ENCODE data around the gene P3H3.

Gene P3H3

GRCh38 chr12:6842075-6842474 lies 13.9 kb downstream of the P3H3 start:
- H3K4me3 Mint-ChIP-seq = no peak overlapping the region
- no peaks in the 10 kb centered on the region for H3K4me1 Mint-ChIP-seq

GRCh38 chr12:6843118-6843902 lies 15.1 kb downstream of the P3H3 start:
- Mint-ChIP-seq H3K27me3 (no peaks in the 10 kb centered on the region), H3K4me3 (no peak overlapping the region)

More at GRCh38 chr12:6842075-6842474, 13.9 kb downstream of the P3H3 start:
- H3K9me3 Mint-ChIP-seq = no peaks in the 10 kb centered on the region
- H3K36me3 Mint-ChIP-seq = no peaks in the 10 kb centered on the region
- no peaks in the 10 kb centered on the region for H3K27me3 Mint-ChIP-seq
- H3K27ac Mint-ChIP-seq = no peak overlapping the region

GRCh38 chr12:6845395-6845794 lies 17.2 kb downstream of the P3H3 start:
- Mint-ChIP-seq H3K27ac (no peak overlapping the region), H3K9me3 (no peaks in the 10 kb centered on the region), H3K36me3 (no peaks in the 10 kb centered on the region), H3K4me3 (no peak overlapping the region), H3K4me1 (no peaks in the 10 kb centered on the region), H3K27me3 (no peaks in the 10 kb centered on the region)

More at GRCh38 chr12:6843118-6843902, 15.1 kb downstream of the P3H3 start:
- Mint-ChIP-seq H3K9me3 (no peaks in the 10 kb centered on the region), H3K36me3 (no peaks in the 10 kb centered on the region), H3K4me1 (no peaks in the 10 kb centered on the region), H3K27ac (no peak overlapping the region)

- Mint-ChIP-seq H3K36me3 (no peaks in the 10 kb centered on the region), H3K27me3 (no peaks in the 10 kb centered on the region), H3K4me3 (no peak overlapping the region), H3K4me1 (peaks cover 4% of the 10 kb centered on the region), H3K27ac (no peak overlapping the region), H3K9me3 (no peaks in the 10 kb centered on the region)
Observed at GRCh38 chr12:6846316-6846869, 18.2 kb downstream of the P3H3 start.

DNA sequence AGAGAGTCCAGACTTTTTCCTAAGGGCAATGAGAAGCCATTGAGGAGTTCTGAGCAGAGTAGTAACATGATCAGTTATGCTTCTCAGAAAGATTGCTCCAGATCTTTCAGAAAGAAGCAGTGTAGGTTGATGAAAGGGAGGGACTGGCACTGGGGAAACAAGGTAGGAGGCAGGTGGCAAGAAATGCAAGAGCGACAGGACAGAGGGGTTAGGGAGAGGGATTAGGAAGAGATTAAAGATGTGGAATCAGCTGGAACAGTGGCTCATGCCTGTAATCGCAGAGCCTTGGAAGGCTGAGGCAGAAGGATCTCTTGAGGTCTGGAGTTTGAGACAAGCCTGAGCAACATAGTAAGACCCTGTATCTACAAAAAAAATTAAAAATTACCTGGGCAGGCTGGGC lies 19.5 kb downstream of the P3H3 start:
- no peak overlapping the region for H3K27ac Mint-ChIP-seq
- no peaks in the 10 kb centered on the region for H3K27me3 Mint-ChIP-seq
- H3K36me3 Mint-ChIP-seq = no peaks in the 10 kb centered on the region

DNA sequence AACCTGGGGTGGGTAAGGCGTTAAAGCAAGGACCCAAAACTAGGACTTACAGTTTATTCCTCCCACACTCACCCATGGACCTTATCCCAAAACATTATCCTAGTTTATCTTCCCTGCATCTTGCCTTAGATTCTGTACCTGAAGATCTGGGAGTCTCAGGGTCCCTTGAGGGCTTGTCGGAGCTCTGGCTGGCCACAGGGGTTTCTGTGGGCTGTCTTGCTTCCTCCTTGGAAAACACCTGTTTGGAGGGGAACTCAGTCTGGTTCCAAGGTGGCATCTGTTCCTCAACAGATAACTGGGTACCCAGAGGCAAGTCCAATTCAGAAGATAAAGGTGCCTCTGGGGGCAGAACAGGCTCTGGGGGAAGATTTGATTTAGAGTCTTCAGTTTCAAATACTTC lies 21.2 kb downstream of the P3H3 start:
- no peak overlapping the region for H3K27ac Mint-ChIP-seq
- no peaks in the 10 kb centered on the region for H3K36me3 Mint-ChIP-seq
- peaks cover 17% of the 10 kb centered on the region for H3K4me1 Mint-ChIP-seq
- H3K27me3 Mint-ChIP-seq = no peaks in the 10 kb centered on the region
- no peak overlapping the region for H3K4me3 Mint-ChIP-seq
- H3K9me3 Mint-ChIP-seq = no peaks in the 10 kb centered on the region

More for the DNA sequence above, 19.5 kb downstream of the P3H3 start:
- no peaks in the 10 kb centered on the region for H3K9me3 Mint-ChIP-seq
- peaks cover 4% of the 10 kb centered on the region for H3K4me1 Mint-ChIP-seq
- no peak overlapping the region for H3K4me3 Mint-ChIP-seq

DNA sequence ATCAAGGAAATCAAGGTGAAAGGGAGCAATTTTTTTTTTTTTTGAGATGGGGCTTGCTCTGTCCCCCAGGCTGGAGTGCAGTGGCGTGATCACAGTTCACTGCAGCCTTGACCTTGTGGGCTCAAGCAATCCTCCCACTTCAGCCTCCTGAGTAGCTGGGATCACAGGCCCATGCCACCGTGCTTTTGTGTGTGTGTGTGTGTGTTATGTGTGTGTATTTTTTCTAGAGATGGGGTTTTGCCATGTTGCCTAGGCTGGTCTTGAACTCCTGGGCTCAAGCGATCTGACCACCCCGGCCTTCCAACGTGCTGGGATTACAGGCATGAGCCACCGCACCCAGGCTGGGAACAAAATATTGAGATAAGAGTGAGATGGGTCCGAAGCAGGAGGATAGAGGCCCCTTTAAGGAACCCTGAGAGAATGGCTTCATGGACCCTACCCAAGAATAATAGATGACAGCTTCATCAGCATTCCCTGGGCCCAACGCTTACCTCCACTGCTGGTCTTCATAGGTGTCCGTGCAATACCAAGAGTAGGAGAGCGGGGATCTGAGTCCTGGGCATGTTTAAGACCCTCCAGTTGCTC lies 21.9 kb downstream of the P3H3 start:
- peaks cover 21% of the 10 kb centered on the region for H3K4me1 Mint-ChIP-seq
- H3K36me3 Mint-ChIP-seq = no peaks in the 10 kb centered on the region
- no peaks in the 10 kb centered on the region for H3K27me3 Mint-ChIP-seq
- H3K4me3 Mint-ChIP-seq = no peak overlapping the region
- no peak overlapping the region for H3K27ac Mint-ChIP-seq
- H3K9me3 Mint-ChIP-seq = no peaks in the 10 kb centered on the region

GRCh38 chr12:6850796-6851152 lies 22.6 kb downstream of the P3H3 start:
- Mint-ChIP-seq H3K9me3 (no peaks in the 10 kb centered on the region), H3K27me3 (no peaks in the 10 kb centered on the region), H3K4me1 (peaks cover 24% of the 10 kb centered on the region), H3K27ac (no peak overlapping the region), H3K4me3 (no peak overlapping the region), H3K36me3 (peaks cover under 1% of the 10 kb centered on the region)

DNA sequence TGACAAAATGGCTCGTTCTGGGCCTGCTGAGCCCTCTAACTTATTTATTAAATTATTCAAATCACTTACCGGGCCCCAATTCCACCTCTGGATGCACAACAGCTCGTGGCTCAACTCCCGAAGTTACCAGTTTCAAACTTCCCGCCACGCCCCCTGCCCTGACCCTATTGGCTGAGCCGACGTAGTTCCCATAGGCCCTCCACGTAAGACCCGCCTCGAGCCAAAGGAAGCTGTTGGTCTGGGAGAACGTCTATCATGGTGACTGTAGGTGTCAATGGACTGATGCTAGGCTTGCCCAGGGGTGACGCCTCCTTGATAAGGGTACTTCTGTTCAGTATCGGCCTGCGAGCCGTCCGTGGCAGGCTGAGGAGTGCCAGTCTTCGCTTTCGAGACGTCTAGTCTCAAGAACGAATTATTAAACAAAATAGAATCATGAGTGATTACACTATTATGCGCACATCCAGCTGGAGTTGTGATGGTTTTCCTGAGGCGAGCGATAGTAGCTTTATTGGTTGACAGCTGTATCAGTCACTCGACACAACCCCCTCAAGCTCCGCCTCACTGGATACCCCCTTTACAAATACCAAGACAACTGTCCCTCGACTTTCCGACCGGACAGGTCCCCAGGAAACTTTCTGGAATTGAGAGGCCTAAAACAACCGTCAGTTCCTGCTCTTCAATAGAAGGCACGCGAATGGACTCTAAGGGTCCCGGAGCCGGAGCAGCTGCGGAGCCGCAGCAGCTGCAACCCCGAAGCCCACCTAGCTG lies 23.1 kb downstream of the P3H3 start, which contains the start of gene CDCA3:
Gene CDCA3 (minus strand): TSS at position 134 of the 768 bp plus-strand sequence. CDS start 334 bp downstream, outside the sequence.
- Mint-ChIP-seq H3K4me3 (peak within 1 kb of the TSS; percentile 88), H3K4me1 (peaks cover 26% of the 10 kb centered on the region), H3K9me3 (no peaks in the 10 kb centered on the region), H3K36me3 (peaks cover 1% of the 10 kb centered on the region), H3K27me3 (no peaks in the 10 kb centered on the region), H3K27ac (peak within 1 kb of the TSS; percentile 95)

GRCh38 chr12:6851921-6852650 lies 23.9 kb downstream of the P3H3 start, which contains the start of gene USP5:
TSS of gene USP5 (plus strand) at chr12:6852150. CDS start at chr12:6852180, 30 bp downstream.
- Mint-ChIP-seq H3K4me1 (peaks cover 26% of the 10 kb centered on the region), H3K27me3 (no peaks in the 10 kb centered on the region), H3K27ac (peak within 1 kb of the TSS; percentile 95), H3K36me3 (peaks cover 1% of the 10 kb centered on the region), H3K4me3 (peak within 1 kb of the TSS; percentile 88), H3K9me3 (no peaks in the 10 kb centered on the region)

DNA sequence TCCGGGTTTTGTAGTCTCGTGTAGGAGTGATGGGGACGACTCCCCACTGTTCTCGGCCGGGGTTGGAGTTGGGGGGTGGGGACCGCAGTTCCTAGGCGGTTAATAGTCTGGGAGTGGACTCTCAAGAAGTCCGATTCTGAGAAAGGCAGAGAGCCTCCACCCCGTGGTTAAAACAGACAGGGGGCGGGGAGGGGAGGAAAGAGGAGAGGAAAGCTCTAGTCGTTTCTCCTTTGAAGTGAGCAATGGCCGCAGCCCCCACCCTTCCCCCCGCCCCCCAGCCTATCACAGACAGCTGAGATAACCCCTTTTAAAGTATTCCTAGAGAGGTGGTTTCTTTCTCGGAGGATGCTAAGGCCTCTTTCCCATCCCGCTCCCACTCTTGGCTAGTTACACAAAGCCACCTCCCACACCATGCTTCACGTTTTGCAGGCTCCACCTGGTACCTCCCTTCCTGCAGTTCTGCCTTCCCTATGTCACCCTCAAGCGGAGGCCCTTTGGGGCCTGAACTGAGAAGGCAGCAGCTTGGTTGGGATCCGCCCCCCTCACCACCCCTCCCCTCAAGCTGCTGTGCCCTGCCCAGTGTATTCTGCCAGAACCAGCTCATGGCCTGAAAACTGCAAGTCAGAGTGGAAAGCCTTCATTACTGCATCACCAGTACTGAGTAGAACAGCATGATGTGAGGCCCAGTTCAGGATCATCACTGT lies 24.6 kb downstream of the P3H3 start:
- peaks cover 26% of the 10 kb centered on the region for H3K4me1 Mint-ChIP-seq
- H3K9me3 Mint-ChIP-seq = no peaks in the 10 kb centered on the region
- no peaks in the 10 kb centered on the region for H3K27me3 Mint-ChIP-seq
- peak overlapping the region; percentile 95 for H3K27ac Mint-ChIP-seq
- H3K36me3 Mint-ChIP-seq = peaks cover 7% of the 10 kb centered on the region
- H3K4me3 Mint-ChIP-seq = peak overlapping the region; percentile 88

- peak overlapping the region; percentile 95 for H3K27ac Mint-ChIP-seq
- peak overlapping the region; percentile 88 for H3K4me3 Mint-ChIP-seq
- H3K9me3 Mint-ChIP-seq = no peaks in the 10 kb centered on the region
- H3K27me3 Mint-ChIP-seq = no peaks in the 10 kb centered on the region
- H3K4me1 Mint-ChIP-seq = peaks cover 26% of the 10 kb centered on the region
- peaks cover 9% of the 10 kb centered on the region for H3K36me3 Mint-ChIP-seq
Observed at GRCh38 chr12:6853626-6854025, 25.4 kb downstream of the P3H3 start.

GRCh38 chr12:6854036-6854435 lies 25.8 kb downstream of the P3H3 start:
- peaks cover 9% of the 10 kb centered on the region for H3K36me3 Mint-ChIP-seq
- peak overlapping the region; percentile 88 for H3K4me3 Mint-ChIP-seq
- no peaks in the 10 kb centered on the region for H3K27me3 Mint-ChIP-seq
- H3K4me1 Mint-ChIP-seq = peaks cover 26% of the 10 kb centered on the region
- no peaks in the 10 kb centered on the region for H3K9me3 Mint-ChIP-seq
- peak overlapping the region; percentile 95 for H3K27ac Mint-ChIP-seq

DNA sequence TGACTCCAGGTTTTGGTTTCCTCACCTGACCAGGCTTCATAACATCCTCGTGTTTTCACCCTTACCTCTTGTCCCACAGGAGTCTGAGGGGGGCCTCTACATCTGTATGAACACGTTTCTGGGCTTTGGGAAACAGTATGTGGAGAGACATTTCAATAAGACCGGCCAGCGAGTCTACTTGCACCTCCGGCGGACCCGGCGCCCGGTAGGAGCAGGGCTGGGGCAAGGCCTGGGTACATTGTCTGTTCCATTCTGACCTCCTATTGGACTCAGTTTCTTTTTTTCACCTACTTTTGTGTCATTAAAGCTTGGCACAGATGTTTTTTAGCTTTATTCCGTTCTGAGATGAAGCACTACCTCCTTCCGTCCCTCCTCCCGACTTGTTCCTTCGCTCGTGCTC lies 27.1 kb downstream of the P3H3 start:
- H3K36me3 Mint-ChIP-seq = peaks cover 9% of the 10 kb centered on the region
- no peaks in the 10 kb centered on the region for H3K27me3 Mint-ChIP-seq
- no peaks in the 10 kb centered on the region for H3K9me3 Mint-ChIP-seq
- H3K4me1 Mint-ChIP-seq = peaks cover 26% of the 10 kb centered on the region
- H3K27ac Mint-ChIP-seq = no peak overlapping the region
- H3K4me3 Mint-ChIP-seq = no peak overlapping the region
